Prostate gland (tissue), 2 donors: ENCODE measurements around the gene CELSR2. TPM values are rescaled to one million over a fixed set of nuclear protein-coding genes. Genes with fewer than 3 reads are reported as not detected.

Experiments used
- DNase-seq: peaks from one replicate; pipeline ENCODE4 v3.0.0-alpha.2; 2019; ENCODE audit warnings: low spot score
- H3K27ac ChIP-seq, 2 donors: fragments of 200-600 bp; sonication (generic); 2 replicates each; pipeline ENCODE4 v1.5.1; 2017 to 2019
- H3K27me3 ChIP-seq: fragments of 200-600 bp; sonication (generic); replicated peaks from 2 replicates; pipeline ENCODE4 v1.5.1; 2019; ENCODE audit not compliant: insufficient read depth
- H3K36me3 ChIP-seq, 2 donors: fragments of 200-600 bp; sonication (generic); 1 replicate in 1 of 2; 2 replicates in 1 of 2; pipeline versions ENCODE4 v1.5.1 to v1.8.1; 2017 to 2019
- H3K4me1 ChIP-seq: fragments of 200-600 bp; sonication (generic); replicated peaks from 2 replicates; pipeline ENCODE4 v1.5.1; 2019
- H3K4me3 ChIP-seq, 2 donors: fragments of 200-600 bp; sonication (generic); 2 replicates each; pipeline ENCODE4 v1.5.1; 2017 to 2019
- H3K9me3 ChIP-seq: fragments of 200-600 bp; sonication (generic); 2 replicates; pipeline ENCODE4 v1.5.1; 2017
- CTCF ChIP-seq, 4 experiments: fragments of 200-600 bp in 2 of 4; fragments of 450-650 bp in 2 of 4; sonication (generic) in 2 of 4; IDR thresholded peaks; 1 replicate in 3 of 4; 2 replicates in 1 of 4; pipeline ENCODE4 v1.5.1; 2016 to 2019; ENCODE audit warnings: antibody characterized with exemption in 4 of 4, mild to moderate bottlenecking in 2 of 4, moderate library complexity in 2 of 4
- POLR2A ChIP-seq: fragments of 450-650 bp; IDR thresholded peaks from one replicate; pipeline ENCODE4 v1.6.1; 2016; ENCODE audit warnings: antibody characterized with exemption, mild to moderate bottlenecking
- POLR2AphosphoS5 ChIP-seq: sonication (generic); formaldehyde crosslinking; IDR thresholded peaks from one replicate; pipeline ENCODE4 v1.6.1; 2017; ENCODE audit warnings: antibody characterized with exemption
- WGBS: methylation state at CpG from one replicate; pipeline ENCODE4 v1.1.5; 2018; 5-methylcytosine and 5-hydroxymethylcytosine counted together
- intact Hi-C: fragments of 100-400 bp; cut with DNase I; formaldehyde crosslinking; loops from one replicate; pipeline ENCODE4 v1.14.2; 2022
- total RNA-seq, 2 donors: library from RNA; depleted of rRNA; stranded (reverse); fragments of >200 nt; gene quantifications; one replicate each; pipeline ENCODE4 v1.1.0, GENCODE V29; 2016

Gene CELSR2
- total RNA-seq, 2 donors from 2014 or later: 18.8 to 118 TPM

GRCh38 chr1:109241841-109242345, 7.4 kb upstream of the CELSR2 start:
- H3K36me3 ChIP-seq: no peaks in the 10 kb centered on the region
- H3K4me1 ChIP-seq: no peaks in the 10 kb centered on the region
- no peak overlapping the region for H3K27ac ChIP-seq
- intact Hi-C loops: no loop called here
- 47% methylated on average over 8 of the region's 8 CpGs for WGBS
- no peaks in the 10 kb centered on the region for H3K9me3 ChIP-seq
- TF ChIP-seq CTCF (IDR thresholded peaks at IDR 0.05): no peak
- H3K4me3 ChIP-seq: no peak overlapping the region
- DNase-seq: no peak
- H3K27me3 ChIP-seq: no peaks in the 10 kb centered on the region

- 31% methylated on average over 7 of the region's 7 CpGs for WGBS
Observed at GRCh38 chr1:109242387-109242786, 7.0 kb upstream of the CELSR2 start.

GRCh38 chr1:109243221-109243620, 6.1 kb upstream of the CELSR2 start:
- WGBS: 69% methylated on average over 5 of the region's 5 CpGs
- intact Hi-C loops: no loop called here
- TF ChIP-seq CTCF (IDR thresholded peaks at IDR 0.05) (no peak), POLR2AphosphoS5 (no peak), POLR2A (no peak)
- H3K9me3 ChIP-seq: no peaks in the 10 kb centered on the region
- no peak overlapping the region for H3K27ac ChIP-seq
- H3K27me3 ChIP-seq: no peaks in the 10 kb centered on the region
- DNase-seq: no peak
- H3K4me3 ChIP-seq: no peak overlapping the region
- H3K36me3 ChIP-seq: no peaks in the 10 kb centered on the region
- H3K4me1 ChIP-seq: no peaks in the 10 kb centered on the region

More at GRCh38 chr1:109242387-109242786, 7.0 kb upstream of the CELSR2 start:
- no peak overlapping the region for H3K4me3 ChIP-seq
- no peak for DNase-seq
- intact Hi-C loops: no loop called here
- H3K27me3 ChIP-seq: no peaks in the 10 kb centered on the region
- no peaks in the 10 kb centered on the region for H3K36me3 ChIP-seq
- no peaks in the 10 kb centered on the region for H3K4me1 ChIP-seq
- no peaks in the 10 kb centered on the region for H3K9me3 ChIP-seq
- TF ChIP-seq POLR2AphosphoS5 (no peak), CTCF (IDR thresholded peaks at IDR 0.05) (no peak), POLR2A (no peak)
- no peak overlapping the region for H3K27ac ChIP-seq

GRCh38 chr1:109243860-109244552, 5.3 kb upstream of the CELSR2 start:
- WGBS: 75% methylated on average over 8 of the region's 8 CpGs
- H3K9me3 ChIP-seq: no peaks in the 10 kb centered on the region
- no peak overlapping the region for H3K27ac ChIP-seq
- H3K4me3 ChIP-seq: no peak overlapping the region
- H3K27me3 ChIP-seq: no peaks in the 10 kb centered on the region
- intact Hi-C loops: no loop called here
- H3K36me3 ChIP-seq: no peaks in the 10 kb centered on the region
- DNase-seq: no peak
- TF ChIP-seq CTCF (IDR thresholded peaks at IDR 0.05) (no peak), POLR2AphosphoS5 (no peak), POLR2A (no peak)
- H3K4me1 ChIP-seq: no peaks in the 10 kb centered on the region

GRCh38 chr1:109246141-109246551, 3.2 kb upstream of the CELSR2 start:
- no peaks in the 10 kb centered on the region for H3K36me3 ChIP-seq
- intact Hi-C loops: no loop called here
- no peaks in the 10 kb centered on the region for H3K4me1 ChIP-seq
- TF ChIP-seq CTCF (IDR thresholded peaks at IDR 0.05) (no peak), POLR2A (no peak), POLR2AphosphoS5 (no peak)
- H3K4me3 ChIP-seq: no peak overlapping the region
- no peaks in the 10 kb centered on the region for H3K27me3 ChIP-seq
- DNase-seq: no peak
- no peak overlapping the region for H3K27ac ChIP-seq
- no peaks in the 10 kb centered on the region for H3K9me3 ChIP-seq
- 86% methylated on average over 7 of the region's 7 CpGs for WGBS
